Astrocyte of the hippocampus (primary cell): Measurements from ENCODE around the gene DNAJC19.
"Not testable (repeated sequence)": the region's sequence is repeated elsewhere in the genome, so short reads cannot be mapped to it uniquely, and the experiment has no call there.

Source experiments
- DNase-seq: peaks from one replicate; pipeline ENCODE4 v3.0.0; 2011; ENCODE audit warnings: low read depth, low spot score

DNAJC19 gene

GRCh38 chr3:180989291-180990163 is at the start of gene DNAJC19:
TSS of gene DNAJC19 (minus strand) at chr3:180989736. CDS start at chr3:180989602, 134 bp downstream.
- DNase-seq = peak; percentile 97

GRCh38 chr3:181030948-181031347 is 41.4 kb upstream of the DNAJC19 start:
- DNase-seq = no peak

- DNase-seq = no peak
These were observed 35.7 kb upstream of the DNAJC19 start for GRCh38 chr3:181025204-181025603.

GRCh38 chr3:181017690-181018089 is 28.2 kb upstream of the DNAJC19 start:
- DNase-seq = no peak

GRCh38 chr3:181009225-181009624 is 19.7 kb upstream of the DNAJC19 start:
- no peak for DNase-seq

GRCh38 chr3:181008796-181009195 is 19.3 kb upstream of the DNAJC19 start:
- DNase-seq = no peak

- no peak for DNase-seq
These were observed 17.7 kb upstream of the DNAJC19 start for GRCh38 chr3:181007262-181007661.

GRCh38 chr3:181006541-181006940 is 17.0 kb upstream of the DNAJC19 start:
- DNase-seq = no peak

GRCh38 chr3:181003469-181003868 is 13.9 kb upstream of the DNAJC19 start:
- not testable (repeated sequence) for DNase-seq

- DNase-seq = not testable (repeated sequence)
These were observed 12.8 kb upstream of the DNAJC19 start for GRCh38 chr3:181002331-181002730.

- no peak for DNase-seq
These were observed 6.9 kb upstream of the DNAJC19 start for GRCh38 chr3:180996415-180996932.

- no peak for DNase-seq
These were observed 969 bp upstream of the DNAJC19 start for GRCh38 chr3:180990505-180990904.

- no peak for DNase-seq
These were observed 2.2 kb downstream of the DNAJC19 start for GRCh38 chr3:180987344-180987743.

GRCh38 chr3:180986366-180986765 is 3.2 kb downstream of the DNAJC19 start:
- not testable (repeated sequence) for DNase-seq

GRCh38 chr3:180983136-180983535 is 6.4 kb downstream of the DNAJC19 start:
- DNase-seq = no peak

GRCh38 chr3:180981912-180982311 is 7.6 kb downstream of the DNAJC19 start:
- no peak for DNase-seq

GRCh38 chr3:180980611-180981010 is 8.9 kb downstream of the DNAJC19 start:
- peak; percentile 4 for DNase-seq

- DNase-seq = no peak
These were observed 9.6 kb downstream of the DNAJC19 start for GRCh38 chr3:180979961-180980360.

- DNase-seq = no peak
These were observed 12.0 kb downstream of the DNAJC19 start for GRCh38 chr3:180977498-180977897.

- DNase-seq = no peak
These were observed 15.2 kb downstream of the DNAJC19 start for GRCh38 chr3:180974286-180974685.

GRCh38 chr3:180973543-180973942 is 16.0 kb downstream of the DNAJC19 start:
- DNase-seq = no peak

GRCh38 chr3:180970931-180971330 is 18.6 kb downstream of the DNAJC19 start:
- DNase-seq = no peak

GRCh38 chr3:180962530-180962929 is 27.0 kb downstream of the DNAJC19 start:
- no peak for DNase-seq
